OCI-LY3 (cell line): ENCODE data around the gene IL17A.
A peak's percentile ranks its signal among the peaks of the same experiment; 100 is the strongest.

Experiments
- H2AFZ ChIP-seq: fragments of 200-600, 300-600 bp; shearing (Covaris generic); 2 replicates; pipeline ENCODE4 v1.6.0; 2014; ENCODE audit warnings: antibody characterized with exemption, low read depth, low read length
- H3K27ac ChIP-seq: fragments of 200-600, 300-600 bp; sonication (generic); 2 replicates; pipeline ENCODE4 v1.5.1; 2014; ENCODE audit warnings: mild to moderate bottlenecking, low read length, moderate library complexity, mixed read lengths
- H3K27me3 ChIP-seq: fragments of 200-600, 300-600 bp; sonication (generic); 2 replicates; pipeline ENCODE4 v1.6.1; 2014; ENCODE audit warnings: low read depth, low read length, mixed read lengths
- H3K36me3 ChIP-seq: fragments of 200-600, 300-600 bp; sonication (generic); replicated peaks from 2 replicates; pipeline ENCODE3; 2014; ENCODE audit warnings: low read depth, low read length, mixed read lengths
- H3K4me1 ChIP-seq: fragments of 300-600, 200-600 bp; sonication (generic); 2 replicates; pipeline ENCODE4 v1.6.1; 2014; ENCODE audit warnings: low read length, mixed read lengths
- H3K4me2 ChIP-seq: fragments of 200-600, 300-600 bp; sonication (generic); 2 replicates; pipeline ENCODE4 v1.6.1; 2014; ENCODE audit warnings: low read length, mixed read lengths
- H3K4me3 ChIP-seq: fragments of 300-600, 200-600 bp; sonication (generic); 2 replicates; pipeline ENCODE4 v1.5.1; 2014; ENCODE audit warnings: antibody characterized with exemption, mild to moderate bottlenecking, low read length, moderate library complexity
- H3K79me2 ChIP-seq: fragments of 300-600, 200-600 bp; shearing (Covaris generic); 2 replicates; pipeline ENCODE4 v1.6.1; 2014; ENCODE audit warnings: mild to moderate bottlenecking, low read length, mixed read lengths
- H3K9ac ChIP-seq: fragments of 300-600, 200-600 bp; shearing (Covaris generic); 2 replicates; pipeline ENCODE4 v1.6.0; 2014; ENCODE audit warnings: mild to moderate bottlenecking, low read length, moderate library complexity
- H3K9me3 ChIP-seq: fragments of 200-600, 300-600 bp; shearing (Covaris generic); 2 replicates; pipeline ENCODE4 v1.6.1; 2014; ENCODE audit warnings: low read length, mixed read lengths; ENCODE audit not compliant: insufficient read depth
- H4K20me1 ChIP-seq: fragments of 200-600, 300-600 bp; sonication (generic); 2 replicates; pipeline ENCODE4 v1.6.1; 2016; ENCODE audit warnings: low read length, mixed read lengths; ENCODE audit not compliant: insufficient read depth
- CTCF ChIP-seq: fragments of 200-600, 300-600 bp; sonication (generic); IDR thresholded peaks from 2 replicates; pipeline ENCODE4 v1.5.1; 2014; ENCODE audit warnings: antibody characterized with exemption, low read length, low read depth
- EZH2phosphoT487 ChIP-seq: fragments of 200-600 bp; shearing (Covaris generic); IDR thresholded peaks from 2 replicates; pipeline ENCODE4 v1.6.1; 2018; ENCODE audit warnings: antibody characterized with exemption, mixed run types, low read depth

Gene IL17A

GRCh38 chr6:52183131-52183713 lies 3.0 kb upstream of the IL17A start:
- Histone ChIP-seq H3K4me3 (no peak overlapping the region), H4K20me1 (no peaks in the 10 kb centered on the region), H3K36me3 (no peaks in the 10 kb centered on the region), H3K27me3 (no peaks in the 10 kb centered on the region), H3K9me3 (no peaks in the 10 kb centered on the region), H3K4me2 (no peak overlapping the region), H3K27ac (no peak overlapping the region), H3K79me2 (no peaks in the 10 kb centered on the region), H2AFZ (no peak overlapping the region), H3K9ac (no peak overlapping the region), H3K4me1 (peaks cover 21% of the 10 kb centered on the region)
- no peak for TF ChIP-seq CTCF
- TF ChIP-seq EZH2phosphoT487: no peak

GRCh38 chr6:52186480-52186879 lies 305 bp downstream of the IL17A start:
- TF ChIP-seq CTCF (no peak), EZH2phosphoT487 (no peak)
- H3K9me3 ChIP-seq: no peaks in the 10 kb centered on the region
- H3K4me3 ChIP-seq: no peak overlapping the region
- peak overlapping the region; percentile 44 for H3K4me2 ChIP-seq
- H2AFZ ChIP-seq: no peak overlapping the region
- no peak overlapping the region for H3K9ac ChIP-seq
- no peaks in the 10 kb centered on the region for H4K20me1 ChIP-seq
- no peaks in the 10 kb centered on the region for H3K36me3 ChIP-seq
- H3K4me1 ChIP-seq: peaks cover 22% of the 10 kb centered on the region
- H3K79me2 ChIP-seq: no peaks in the 10 kb centered on the region
- H3K27me3 ChIP-seq: 0 out of 2 replicates have a peak, but pooled peaks cover 5% of the 10 kb centered on the region
- no peak overlapping the region for H3K27ac ChIP-seq

GRCh38 chr6:52187098-52187497 lies 923 bp downstream of the IL17A start:
- TF ChIP-seq EZH2phosphoT487 (no peak), CTCF (no peak)
- no peaks in the 10 kb centered on the region for H3K36me3 ChIP-seq
- no peak overlapping the region for H2AFZ ChIP-seq
- 0 out of 2 replicates have a peak, but pooled peaks cover 5% of the 10 kb centered on the region for H3K27me3 ChIP-seq
- peaks cover 22% of the 10 kb centered on the region for H3K4me1 ChIP-seq
- no peak overlapping the region for H3K9ac ChIP-seq
- H3K79me2 ChIP-seq: no peaks in the 10 kb centered on the region
- no peaks in the 10 kb centered on the region for H4K20me1 ChIP-seq
- no peak overlapping the region for H3K4me3 ChIP-seq
- no peaks in the 10 kb centered on the region for H3K9me3 ChIP-seq
- H3K4me2 ChIP-seq: peak overlapping the region; percentile 44
- H3K27ac ChIP-seq: no peak overlapping the region

GRCh38 chr6:52189974-52190373 lies 3.8 kb downstream of the IL17A start:
- no peak overlapping the region for H2AFZ ChIP-seq
- no peaks in the 10 kb centered on the region for H3K79me2 ChIP-seq
- no peak overlapping the region for H3K4me2 ChIP-seq
- H3K27ac ChIP-seq: no peak overlapping the region
- H3K4me1 ChIP-seq: peaks cover 22% of the 10 kb centered on the region
- H4K20me1 ChIP-seq: no peaks in the 10 kb centered on the region
- H3K9me3 ChIP-seq: no peaks in the 10 kb centered on the region
- no peak overlapping the region for H3K4me3 ChIP-seq
- no peak overlapping the region for H3K9ac ChIP-seq
- H3K27me3 ChIP-seq: 0 out of 2 replicates have a peak, but pooled peaks cover 5% of the 10 kb centered on the region
- no peaks in the 10 kb centered on the region for H3K36me3 ChIP-seq
- TF ChIP-seq CTCF (no peak), EZH2phosphoT487 (no peak)
